Measurements from ENCODE around the gene GPANK1.

DNA sequence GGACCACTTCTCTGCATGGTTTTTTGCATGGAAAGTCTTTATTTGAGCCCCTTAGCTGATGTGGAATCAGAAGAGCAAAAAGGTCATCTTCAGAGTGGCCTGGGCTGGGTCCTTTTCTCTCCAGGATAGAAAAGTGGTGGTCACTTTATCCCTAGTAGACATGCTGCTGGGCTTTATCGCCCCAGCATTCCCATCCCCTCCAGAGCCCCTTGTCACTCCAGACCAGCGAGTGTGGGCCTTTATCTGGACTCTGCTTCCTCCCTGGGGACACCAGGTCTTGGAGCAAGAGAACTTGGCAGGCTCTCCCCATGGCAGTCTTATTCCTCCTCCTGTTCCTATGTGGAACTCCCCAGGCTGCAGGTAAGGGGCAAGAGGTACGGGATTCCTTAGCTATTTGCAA lies 41.8 kb upstream of the GPANK1 start, which contains the start of gene LY6G6F:
- TF ChIP-seq, protein P1, sequence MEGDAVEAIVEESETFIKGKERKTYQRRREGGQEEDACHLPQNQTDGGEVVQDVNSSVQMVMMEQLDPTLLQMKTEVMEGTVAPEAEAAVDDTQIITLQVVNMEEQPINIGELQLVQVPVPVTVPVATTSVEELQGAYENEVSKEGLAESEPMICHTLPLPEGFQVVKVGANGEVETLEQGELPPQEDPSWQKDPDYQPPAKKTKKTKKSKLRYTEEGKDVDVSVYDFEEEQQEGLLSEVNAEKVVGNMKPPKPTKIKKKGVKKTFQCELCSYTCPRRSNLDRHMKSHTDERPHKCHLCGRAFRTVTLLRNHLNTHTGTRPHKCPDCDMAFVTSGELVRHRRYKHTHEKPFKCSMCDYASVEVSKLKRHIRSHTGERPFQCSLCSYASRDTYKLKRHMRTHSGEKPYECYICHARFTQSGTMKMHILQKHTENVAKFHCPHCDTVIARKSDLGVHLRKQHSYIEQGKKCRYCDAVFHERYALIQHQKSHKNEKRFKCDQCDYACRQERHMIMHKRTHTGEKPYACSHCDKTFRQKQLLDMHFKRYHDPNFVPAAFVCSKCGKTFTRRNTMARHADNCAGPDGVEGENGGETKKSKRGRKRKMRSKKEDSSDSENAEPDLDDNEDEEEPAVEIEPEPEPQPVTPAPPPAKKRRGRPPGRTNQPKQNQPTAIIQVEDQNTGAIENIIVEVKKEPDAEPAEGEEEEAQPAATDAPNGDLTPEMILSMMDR (IDR thresholded peaks at IDR 0.05) = no peak
- no peak for TF ChIP-seq POLR2A (IDR thresholded peaks at IDR 0.05)

All from prostate gland (tissue), 2 donors.